Left cardiac atrium (tissue), 4 donors: Measurements from ENCODE around the gene RPL36. TPM values are rescaled to one million over a fixed set of nuclear protein-coding genes. Genes with fewer than 3 reads are reported as not detected.
A peak's percentile ranks its signal among the peaks of the same experiment; 100 is the strongest.
"Not testable (repeated sequence)": the region's sequence is repeated elsewhere in the genome, so short reads cannot be mapped to it uniquely, and the experiment has no call there.

Source experiments
- ATAC-seq, 2 donors: fragments of 200-7000 bp; cut with Tn5 transposase; one replicate each; pipeline ENCODE4 v1.9.1; 2020; ENCODE audit warnings: mild to moderate bottlenecking in 2 of 2, moderate library complexity in 2 of 2
- DNase-seq: peaks from one replicate; pipeline ENCODE4 v3.0.0-alpha.2; 2020
- intact Hi-C, 2 donors: fragments of 100-400 bp; cut with DNase I; formaldehyde crosslinking; loops; one replicate each; pipeline versions ENCODE4 v1.14.1 to v1.15.1; 2022 to 2023
- total RNA-seq, 2 donors: library from RNA; stranded (reverse); fragmentation: NEBNext Ultra II Directional; extraction: Animal tissue kit (Norgen Biotek cat#: 25700); gene quantifications; one replicate each; pipeline ENCODE4 v1.2.1, GENCODE V29; 2021
- donor health status: DM: no; HTN: yes; CAD: no.
- donor health status: DM: no; HTN: yes; CAD: no; lungs with severe emphysema.
- donor health status: DM: yes; HTN: yes; CAD: no.
- donor health status: Dilated cardiomyopathy.

Gene RPL36
- total RNA-seq, 2 donors from 2014 or later = 500 to 504 TPM

DNA sequence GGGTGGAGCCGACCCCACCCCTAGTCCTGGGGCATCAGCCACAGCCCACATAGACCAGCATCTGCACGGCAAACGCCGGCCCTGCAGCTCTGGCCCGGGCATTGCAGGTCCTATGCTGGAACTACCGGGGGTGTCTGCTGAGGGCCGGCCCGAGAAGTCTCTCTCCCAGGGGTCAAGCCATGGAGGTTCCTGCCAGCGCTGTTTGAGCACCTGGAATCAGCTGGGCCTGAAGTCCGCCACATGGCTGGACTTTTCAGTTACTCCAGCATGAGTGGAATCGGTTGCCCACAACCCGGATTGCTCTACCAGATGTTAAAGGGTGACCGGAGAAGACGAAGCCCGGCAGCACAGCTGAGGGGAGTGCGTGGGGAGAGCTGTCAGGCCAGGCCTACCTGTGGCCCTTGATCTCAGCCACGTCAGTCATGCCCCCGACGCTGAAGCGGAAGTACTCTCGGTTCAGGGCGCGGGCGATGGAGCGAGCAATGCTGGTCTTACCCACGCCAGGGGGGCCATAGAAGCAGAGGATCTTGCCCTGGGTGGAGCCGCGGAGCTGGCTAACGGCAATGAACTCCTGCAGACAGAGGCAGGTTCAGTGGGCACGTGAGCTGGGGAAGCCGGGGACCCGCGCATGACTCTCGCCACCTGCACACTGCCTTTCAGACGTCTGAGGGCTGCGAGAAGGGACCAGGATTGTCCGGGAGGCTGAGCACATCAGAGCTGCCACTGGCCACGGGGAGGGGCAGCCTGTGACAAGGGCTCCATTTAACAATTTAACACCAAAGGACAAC, 8.7 kb downstream of the RPL36 start:
- intact Hi-C loops = no loop called here
- ATAC-seq = no peak
- DNase-seq = no peak

DNA sequence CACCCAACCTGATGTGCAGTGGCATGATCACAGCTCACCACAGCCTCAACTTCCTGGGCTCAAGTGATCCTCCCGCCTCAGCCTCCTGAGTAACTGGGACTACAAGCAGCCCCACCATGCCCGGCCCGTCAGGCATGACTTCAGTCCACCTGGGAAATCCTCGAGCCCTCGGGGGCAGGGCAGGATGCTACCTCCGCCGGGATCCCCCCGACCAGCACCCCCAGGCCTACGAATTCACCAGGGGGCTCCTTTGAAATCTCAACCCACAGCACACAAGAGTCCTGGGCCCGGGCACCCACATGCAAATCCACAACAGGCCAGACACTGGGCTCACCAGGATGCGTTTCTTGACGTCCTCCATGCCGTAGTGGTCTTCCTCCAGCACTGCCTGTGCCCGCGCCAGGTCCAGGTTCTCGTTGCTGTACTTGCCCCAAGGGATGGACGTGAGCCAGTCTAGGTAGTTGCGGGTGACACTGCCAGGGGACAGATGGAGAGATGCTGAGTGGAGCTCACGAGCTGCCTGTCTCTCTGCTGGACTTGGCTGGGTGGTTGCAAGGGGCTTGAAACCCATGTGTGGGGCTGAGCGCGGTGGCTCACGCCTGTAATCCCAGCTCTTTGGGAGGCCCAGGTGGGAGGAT, 10.5 kb downstream of the RPL36 start:
- ATAC-seq (no peak), DNase-seq (no peak)
- intact Hi-C loops = no loop called here

DNA sequence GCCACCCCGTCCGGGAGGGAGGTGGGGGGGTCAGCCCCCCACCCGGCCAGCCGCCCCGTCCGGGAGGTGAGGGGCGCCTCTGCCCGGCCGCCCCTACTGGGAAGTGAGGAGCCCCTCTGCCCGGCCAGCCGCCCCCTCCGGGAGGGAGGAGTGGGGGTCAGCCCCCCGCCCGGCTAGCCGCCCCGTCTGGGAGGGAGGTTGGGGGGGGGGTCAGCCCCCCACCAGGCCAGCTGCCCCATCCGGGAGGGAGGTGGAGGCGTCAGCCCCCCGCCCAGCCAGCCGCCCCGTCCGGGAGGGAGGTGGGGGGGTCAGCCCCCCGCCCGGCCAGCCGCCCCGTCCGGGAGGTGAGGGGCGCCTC, 11.9 kb downstream of the RPL36 start:
- intact Hi-C loops, ATAC-seq, DNase-seq: not testable (repeated sequence)

DNA sequence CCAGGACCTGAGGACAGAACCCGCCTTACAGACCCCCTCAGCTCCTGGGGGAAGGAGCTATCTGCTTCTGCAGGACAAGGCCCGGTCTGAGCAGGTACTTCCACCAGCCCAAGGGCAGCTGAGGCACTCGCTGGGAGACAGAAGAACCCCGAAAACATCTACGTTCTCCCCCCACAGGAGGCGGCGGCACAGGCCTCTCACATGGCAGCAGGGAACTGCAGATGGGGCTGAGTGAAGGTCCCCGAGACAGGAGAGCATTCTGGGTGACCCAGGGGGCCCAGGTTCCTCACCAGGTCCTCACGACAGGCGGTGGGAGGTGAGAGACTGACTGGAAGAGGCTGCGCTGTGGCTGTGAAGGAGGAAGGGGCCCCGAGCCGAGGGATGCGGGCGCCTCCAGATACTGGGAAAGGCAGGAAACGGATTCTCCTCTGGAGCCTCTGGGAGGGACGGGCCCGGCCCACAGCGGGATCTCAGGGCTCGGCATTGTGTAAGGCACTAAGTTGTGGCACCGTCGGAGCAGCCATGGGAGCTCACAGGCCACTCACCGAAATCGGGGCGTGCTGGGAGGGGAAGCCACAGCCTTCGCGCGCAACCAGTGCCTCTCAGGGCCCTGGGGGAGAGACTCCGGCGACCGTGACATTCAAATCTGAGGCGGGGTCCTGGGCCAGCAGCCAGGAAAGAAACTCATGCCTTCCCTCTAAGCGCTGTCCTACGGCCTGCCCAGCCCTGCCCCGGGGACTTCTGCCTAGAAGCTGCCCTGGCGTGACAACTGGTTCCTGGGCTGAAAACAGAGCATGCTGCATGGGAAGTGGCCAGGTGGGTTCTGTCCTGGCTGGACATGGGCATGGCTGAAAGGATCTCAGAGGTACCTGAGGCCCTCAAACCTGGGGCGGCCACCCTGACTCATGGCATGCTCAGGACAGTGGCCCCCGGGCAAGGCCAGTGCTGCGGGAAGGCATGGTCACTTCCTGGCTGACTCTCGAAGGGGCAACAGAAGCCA, 14.0 kb downstream of the RPL36 start:
- no peak for ATAC-seq
- DNase-seq = no peak
- intact Hi-C loops = no loop called here

DNA sequence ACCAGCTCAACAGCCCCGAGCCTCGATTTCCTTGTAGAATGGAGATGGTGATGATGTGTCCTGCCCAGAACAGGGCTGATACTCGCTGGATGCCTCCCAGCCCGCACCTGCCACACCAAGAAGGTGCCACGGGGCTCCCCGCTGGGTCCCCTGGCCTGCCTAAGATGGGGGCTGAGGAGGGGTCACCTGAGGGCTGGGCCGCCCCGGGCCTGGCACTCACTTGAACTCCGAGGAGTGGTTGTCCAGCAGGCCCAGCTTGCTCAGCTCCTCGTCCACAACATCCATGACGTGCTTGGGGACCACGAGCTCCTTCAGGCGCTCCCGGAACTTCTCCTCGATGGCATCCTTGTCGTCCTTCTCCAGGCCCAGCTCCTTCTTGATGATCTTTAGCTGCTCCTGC, 15.5 kb downstream of the RPL36 start:
- no peak for ATAC-seq
- intact Hi-C loops = no loop called here
- DNase-seq = no peak

DNA sequence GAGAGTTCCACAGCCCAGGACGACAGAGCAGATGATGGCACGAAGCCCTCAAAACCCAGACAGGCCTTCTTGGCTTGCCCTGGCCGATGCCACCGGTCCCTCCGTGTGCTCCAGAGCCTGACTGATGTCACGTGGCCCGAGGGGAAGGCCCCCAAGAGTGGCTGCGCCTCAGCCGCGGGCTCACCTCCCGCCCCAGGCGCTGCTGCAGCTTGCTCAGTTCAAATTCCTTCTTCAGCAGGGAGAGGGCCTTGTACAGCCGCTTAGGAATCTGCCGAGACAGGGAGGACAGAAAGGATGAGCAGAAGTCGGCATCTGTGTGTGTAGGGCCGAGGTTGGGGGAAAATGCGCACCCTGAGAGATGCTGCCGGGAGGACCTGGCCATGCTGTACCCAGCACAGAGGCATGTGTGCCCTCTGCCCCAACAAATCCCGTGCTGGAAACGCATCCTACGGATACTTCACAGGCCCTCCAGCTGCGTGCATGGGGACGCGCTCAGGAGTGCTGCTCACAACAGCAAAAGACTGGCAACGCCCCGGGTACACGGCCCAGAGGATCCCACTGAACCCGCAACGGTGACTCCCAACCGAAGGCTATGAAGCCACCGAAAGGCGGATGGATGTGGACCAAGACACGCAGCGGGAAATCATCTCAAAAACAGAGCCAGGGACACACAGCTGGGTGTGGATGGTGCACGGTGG, 16.9 kb downstream of the RPL36 start:
- ATAC-seq (no peak), DNase-seq (peak; percentile 12)
- intact Hi-C loops = no loop called here

DNA sequence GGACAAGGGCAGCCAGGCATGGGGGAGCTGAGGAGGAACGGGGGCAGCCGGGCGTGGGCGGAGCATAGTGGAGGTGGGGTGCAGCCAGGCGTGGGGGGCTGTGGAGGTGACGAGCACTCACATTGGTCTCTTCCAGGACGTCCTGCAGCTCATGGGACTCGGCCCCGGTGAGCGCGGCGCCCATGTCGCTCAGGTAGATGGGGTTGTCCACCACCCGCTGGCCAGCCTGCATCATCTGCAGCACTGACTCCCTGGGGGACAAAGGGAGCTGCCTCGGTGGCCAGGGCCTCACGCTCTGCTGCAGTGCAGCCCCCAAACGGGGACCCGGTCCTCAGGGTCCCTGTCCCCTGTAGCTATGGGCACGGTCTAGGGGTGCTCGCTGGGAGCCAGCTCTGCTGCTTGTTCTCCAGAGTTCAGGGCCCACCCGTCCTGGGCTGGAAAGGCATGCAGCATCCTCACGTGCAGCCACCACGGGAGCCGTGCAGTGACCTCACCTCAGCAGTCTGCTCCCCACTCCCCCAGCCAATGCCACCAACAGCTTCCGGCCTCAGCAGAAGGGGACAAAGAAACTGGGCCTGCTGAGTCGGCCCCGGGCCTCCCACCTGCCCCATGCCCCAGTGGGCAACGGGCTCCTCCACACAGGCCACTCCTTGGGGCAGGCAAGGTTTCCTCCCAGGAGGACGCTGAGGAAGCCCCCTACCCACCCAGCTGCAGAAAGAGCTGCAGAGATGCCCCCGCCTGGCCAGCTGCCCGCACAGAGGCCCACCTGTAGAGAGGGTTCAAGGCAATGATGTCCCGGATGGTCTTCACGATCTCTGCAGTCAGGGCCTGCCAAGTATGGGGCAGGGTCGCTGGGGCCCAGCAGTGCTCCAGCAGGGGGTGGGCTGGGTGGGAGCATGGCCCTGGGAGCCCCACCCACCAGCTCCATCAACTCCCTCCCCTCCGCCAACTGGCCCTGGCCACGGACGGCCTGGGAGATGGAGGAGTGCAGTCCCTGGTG, 17.8 kb downstream of the RPL36 start:
- intact Hi-C loops = no loop called here
- DNase-seq = peak; percentile 16
- ATAC-seq = no peak

DNA sequence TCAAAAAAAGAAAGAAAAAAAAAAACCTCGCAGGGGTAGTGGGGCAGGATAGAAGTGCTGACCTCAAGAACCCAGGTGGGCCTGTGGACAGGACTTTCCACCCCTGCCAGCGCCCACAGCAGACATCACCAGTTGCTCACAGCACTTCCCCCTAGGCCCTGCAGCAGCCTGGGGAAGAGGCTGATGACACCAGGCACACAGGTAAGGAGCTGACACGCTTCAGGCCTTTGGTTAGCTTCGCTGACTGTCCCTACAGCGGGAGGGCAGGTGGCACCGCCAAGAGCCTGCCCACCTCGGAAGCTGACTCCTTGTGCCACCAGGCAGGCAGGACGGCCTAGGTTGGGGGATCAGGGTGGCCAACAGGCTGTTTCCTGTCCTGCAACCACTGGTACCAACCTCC, 20.9 kb downstream of the RPL36 start:
- intact Hi-C loops = no loop called here
- no peak for DNase-seq
- ATAC-seq = no peak

DNA sequence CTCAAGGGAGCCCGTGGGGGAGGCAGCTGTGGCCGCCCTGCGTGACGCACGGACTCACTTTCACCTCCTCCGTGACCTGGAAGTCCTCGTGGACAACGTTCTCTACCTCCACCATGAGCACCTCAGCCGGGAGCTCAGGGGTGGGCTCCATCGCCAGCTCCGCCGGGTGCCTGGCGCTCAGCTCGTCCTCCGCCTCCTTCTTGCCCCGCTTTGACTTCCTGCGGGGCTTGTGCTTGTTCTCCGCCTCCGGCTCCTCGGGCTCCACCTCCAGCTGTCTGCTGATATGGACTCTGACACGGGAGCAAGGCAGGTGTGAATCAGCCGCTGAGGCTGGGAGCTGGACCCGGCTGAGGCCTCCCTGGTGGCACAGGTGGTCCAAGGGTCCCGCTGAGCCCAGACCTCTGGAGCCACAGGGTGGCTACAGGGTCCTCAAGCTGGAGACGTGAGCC, 21.6 kb downstream of the RPL36 start:
- intact Hi-C loops = no loop called here
- no peak for DNase-seq
- no peak for ATAC-seq

DNA sequence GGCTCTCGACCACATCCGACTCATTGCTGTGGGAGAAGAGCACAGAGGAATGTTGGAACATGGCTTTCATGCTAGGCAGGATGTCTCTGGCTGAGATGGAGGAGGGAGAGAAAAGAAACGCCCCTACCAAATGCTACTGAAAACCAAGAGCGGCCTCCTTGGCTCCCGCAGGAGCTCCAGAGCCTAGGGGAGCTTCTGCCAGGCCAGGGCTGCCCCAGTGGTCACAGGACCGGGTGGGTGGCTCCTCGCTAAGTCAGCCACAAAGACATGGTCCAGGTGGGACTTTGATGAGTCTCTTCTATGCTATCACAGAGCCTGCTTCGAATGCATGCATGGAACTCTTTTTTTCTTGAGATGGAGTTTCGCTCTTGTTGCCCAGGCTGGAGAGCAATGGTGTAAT, 23.1 kb downstream of the RPL36 start:
- no peak for ATAC-seq
- intact Hi-C loops = no loop called here

DNA sequence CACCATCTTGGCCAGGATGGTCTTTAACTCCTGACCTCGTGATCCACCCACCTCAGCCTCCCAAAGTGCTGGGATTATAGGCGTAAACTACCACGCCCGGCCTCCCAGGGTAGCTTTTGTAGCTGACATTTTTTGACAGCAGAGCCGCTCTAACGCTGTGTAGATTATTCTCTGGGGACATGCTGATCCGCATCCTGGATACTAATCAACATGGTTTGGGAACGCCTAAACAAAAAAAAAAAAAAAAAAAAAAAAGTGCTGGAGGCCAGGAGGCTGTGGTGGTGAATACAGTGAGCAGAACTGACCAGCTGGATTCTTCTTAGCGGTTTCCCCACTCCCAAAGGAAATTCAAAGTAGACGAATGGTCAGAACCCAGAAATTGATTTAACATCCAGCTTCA, 24.7 kb downstream of the RPL36 start:
- ATAC-seq (no peak), DNase-seq (no peak)
- intact Hi-C loops = no loop called here

More for the DNA sequence above, 23.1 kb downstream of the RPL36 start:
- DNase-seq = no peak

DNA sequence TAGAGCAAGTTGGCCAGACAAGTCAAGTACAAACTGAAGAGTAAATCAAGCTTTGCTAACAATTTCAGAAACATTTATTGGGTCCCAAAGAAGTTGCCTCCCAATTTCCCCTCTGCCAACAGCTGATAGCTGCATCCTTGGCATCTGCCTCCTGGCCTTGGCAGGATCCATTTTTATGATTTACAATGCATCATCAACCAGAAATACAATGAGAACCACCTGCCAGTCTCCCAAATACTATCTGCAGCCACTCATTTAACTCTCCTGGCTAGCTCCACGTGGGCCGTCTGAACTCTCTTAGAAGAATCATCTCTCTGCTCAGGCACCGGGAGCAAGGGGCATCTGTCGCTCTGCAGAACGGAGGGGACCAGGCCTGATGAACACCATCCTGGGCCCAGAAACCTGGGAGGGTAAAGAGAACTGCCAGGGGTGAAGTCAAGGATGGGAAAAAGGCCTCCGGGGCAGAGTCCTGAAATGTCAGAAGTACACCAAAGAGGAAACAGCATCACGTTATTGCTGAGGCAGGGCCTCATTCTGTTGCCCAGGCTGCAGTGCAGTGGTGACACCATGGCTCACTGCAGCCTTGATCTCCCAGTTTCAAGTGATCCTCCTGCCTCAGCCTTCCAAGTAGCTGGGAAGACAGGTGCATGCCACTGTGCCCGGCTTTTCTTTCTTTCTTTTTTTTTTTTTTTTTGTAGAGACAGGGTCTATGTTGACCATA, 27.3 kb downstream of the RPL36 start:
- DNase-seq = no peak
- intact Hi-C loops = no loop called here
- ATAC-seq = no peak

DNA sequence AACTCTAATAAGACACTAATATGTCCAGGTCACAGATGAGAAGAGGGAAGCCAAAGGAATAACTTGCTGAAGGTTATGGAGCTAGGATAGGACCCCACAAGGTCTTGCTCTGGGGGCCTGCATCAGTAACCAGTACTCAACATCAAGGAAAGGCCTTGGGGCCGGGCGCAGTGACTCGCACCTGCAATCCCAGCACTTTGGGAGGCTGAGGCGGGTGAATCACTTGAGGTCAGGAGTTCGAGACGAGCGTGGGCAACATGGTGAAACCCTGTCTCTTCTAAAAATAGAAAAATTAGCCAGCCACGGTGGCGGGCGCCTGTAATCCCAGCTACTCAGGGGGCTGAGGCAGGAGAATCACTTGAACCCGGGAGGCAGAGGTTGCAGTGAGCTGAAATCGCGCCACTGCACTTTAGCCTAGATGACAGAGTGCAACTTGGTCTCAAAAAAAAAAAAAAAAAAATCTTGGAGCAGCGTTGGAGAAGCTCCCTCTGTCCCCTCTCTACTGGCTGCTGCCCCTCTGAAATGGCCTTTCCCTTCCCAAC, 28.0 kb downstream of the RPL36 start:
- DNase-seq (no peak), ATAC-seq (no peak)
- intact Hi-C loops = no loop called here

DNA sequence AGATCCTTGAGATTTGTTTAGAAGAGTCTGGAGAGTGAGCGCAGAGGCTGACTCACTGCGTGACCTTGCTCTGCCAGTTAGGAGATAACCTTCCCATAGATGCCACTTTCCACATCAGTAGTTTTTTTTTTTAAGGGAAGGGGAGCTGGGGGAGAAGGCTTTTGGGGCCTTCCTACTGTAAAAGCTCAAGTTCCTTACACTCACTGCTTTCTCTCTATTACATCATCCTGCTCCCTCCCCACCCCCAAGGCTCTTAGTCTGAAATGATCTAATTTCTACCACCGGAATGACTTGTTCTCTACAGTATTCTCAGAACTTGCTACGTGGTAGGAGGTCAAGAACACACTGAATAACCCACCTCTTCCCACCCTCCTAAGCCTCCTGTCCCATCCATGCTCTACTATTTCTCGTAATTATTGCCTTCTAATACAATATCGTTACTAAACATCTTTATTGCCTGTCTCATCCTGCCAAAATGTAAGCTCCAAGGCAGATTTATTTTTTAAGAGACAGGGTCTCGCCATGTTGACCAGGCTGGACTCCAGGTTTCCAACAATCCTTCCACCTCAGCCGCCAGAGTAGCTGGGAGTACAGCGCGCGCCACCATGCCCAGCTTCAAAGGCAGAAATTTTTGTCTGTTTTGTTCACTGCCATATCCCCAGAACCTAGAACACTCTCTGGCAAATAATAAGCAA, 28.6 kb downstream of the RPL36 start:
- intact Hi-C loops = no loop called here
- DNase-seq = no peak
- ATAC-seq = no peak

DNA sequence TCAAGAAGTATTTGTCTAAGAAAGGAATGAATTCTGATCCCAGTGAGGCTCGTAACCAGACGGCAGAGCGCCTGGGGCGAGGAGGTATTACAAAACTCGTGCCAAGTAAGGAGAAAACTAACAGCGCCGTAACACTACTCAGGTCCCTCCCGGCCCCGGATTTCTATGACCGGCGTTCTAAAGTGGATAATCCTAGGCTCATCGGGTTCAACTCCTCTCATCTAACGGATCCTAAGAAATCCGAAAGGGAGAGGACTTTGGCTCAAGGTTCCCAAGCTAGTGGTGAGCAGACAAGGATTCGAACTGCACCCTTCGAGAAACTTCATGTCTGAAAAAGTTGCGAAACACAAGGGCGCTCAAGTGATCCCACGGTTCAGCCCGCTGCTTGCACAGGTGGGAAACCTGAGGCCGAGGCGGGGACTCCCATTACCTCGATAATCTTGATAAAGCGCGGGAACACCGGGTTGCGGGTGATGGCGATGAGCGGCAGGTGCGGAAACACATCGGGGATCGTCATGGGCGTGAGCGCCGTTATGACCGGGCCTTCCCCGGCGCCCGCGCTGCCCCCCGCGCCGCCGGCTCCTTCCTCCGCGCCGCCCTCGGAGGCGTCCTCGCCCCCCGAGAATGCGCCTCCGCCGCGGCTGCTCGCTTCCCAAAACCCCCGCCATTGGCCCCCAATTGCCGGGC, 29.3 kb downstream of the RPL36 start:
- DNase-seq (no peak), ATAC-seq (peak in 1 of 2 donors; percentile 2)
- intact Hi-C loops = no loop called here
